GM12874 (cell line): Measurements from ENCODE around the gene STK32C.

ENCODE experiments used
- TF ChIP-seq, protein P1 (sequence below): IDR thresholded peaks from 2 replicates; pipeline ENCODE4 v1.5.1; 2011; ENCODE audit warnings: low read depth, mild to moderate bottlenecking, control low read depth, low read length, moderate library complexity; ENCODE audit not compliant: insufficient read depth

The STK32C gene

GRCh38 chr10:132224343-132225072 lies 83.2 kb downstream of the STK32C start:
- TF ChIP-seq, protein P1, sequence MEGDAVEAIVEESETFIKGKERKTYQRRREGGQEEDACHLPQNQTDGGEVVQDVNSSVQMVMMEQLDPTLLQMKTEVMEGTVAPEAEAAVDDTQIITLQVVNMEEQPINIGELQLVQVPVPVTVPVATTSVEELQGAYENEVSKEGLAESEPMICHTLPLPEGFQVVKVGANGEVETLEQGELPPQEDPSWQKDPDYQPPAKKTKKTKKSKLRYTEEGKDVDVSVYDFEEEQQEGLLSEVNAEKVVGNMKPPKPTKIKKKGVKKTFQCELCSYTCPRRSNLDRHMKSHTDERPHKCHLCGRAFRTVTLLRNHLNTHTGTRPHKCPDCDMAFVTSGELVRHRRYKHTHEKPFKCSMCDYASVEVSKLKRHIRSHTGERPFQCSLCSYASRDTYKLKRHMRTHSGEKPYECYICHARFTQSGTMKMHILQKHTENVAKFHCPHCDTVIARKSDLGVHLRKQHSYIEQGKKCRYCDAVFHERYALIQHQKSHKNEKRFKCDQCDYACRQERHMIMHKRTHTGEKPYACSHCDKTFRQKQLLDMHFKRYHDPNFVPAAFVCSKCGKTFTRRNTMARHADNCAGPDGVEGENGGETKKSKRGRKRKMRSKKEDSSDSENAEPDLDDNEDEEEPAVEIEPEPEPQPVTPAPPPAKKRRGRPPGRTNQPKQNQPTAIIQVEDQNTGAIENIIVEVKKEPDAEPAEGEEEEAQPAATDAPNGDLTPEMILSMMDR: no peak

- TF ChIP-seq, protein P1: no peak
These were observed 84.0 kb downstream of the STK32C start for GRCh38 chr10:132223611-132224342.

DNA sequence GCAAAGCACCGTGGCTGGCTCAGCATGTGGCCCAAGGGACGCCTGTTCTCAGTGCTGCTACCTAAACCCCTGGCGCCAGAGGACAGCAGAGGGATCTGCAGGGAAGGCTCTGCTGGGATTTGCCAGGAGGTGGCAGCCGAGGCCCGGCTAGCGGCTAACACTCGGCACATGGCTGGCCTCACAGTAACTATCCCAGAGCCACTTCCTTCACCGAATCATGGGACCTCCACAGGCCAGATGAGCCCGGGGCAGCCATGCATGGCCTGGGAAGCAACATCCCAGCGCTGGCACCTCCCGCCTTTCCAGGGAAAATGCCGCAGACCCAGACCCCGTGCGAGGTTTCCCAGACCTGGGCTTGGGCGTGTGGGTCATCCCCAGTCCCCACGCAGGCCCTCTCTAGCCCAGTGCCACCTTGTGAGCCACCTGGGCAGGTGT lies 84.6 kb downstream of the STK32C start:
- TF ChIP-seq, protein P1: peak; percentile 95

- TF ChIP-seq, protein P1: no peak
These were observed 85.0 kb downstream of the STK32C start for GRCh38 chr10:132222726-132223125.

DNA sequence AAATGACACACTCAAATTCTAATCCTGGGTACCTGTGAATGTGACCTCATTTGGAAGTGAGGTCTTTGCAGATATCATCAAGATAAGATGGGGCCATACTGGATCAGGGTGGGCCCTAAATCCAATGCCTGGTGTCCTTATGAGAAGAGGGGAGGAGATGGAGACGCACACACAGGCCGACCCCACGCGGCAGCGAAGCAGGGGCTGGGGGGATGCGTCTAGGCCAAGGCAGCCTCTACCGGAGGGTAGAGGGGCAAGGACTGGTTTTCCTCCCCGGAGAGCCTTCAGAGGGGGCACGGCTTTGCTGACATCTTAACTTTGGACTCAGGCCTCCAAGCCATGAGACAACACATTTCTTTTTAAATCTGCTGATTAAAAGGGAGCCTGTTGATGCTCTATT lies 87.7 kb downstream of the STK32C start:
- TF ChIP-seq, protein P1: no peak

DNA sequence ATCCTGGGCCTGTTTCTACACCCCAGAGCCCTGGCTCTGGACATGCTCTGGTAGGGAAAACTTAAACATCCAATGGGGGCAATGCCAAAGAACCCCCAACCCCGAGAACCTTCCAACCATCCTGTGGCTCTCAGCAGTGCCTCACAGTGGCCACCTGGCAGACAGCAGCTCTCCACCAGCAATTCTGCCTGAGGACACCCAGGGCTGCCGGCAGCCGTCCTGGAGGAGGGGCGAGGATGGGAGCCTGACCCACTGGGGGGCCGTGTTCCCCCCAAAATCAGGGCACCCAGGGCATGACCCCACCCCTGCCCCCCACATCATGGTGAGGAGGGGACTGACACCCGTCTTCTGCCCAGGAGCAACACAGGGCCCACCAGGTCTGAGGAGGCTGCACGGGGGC lies 88.3 kb downstream of the STK32C start:
- TF ChIP-seq, protein P1: 0 out of 2 replicates have a peak, but pooled peaks have one; percentile 20

DNA sequence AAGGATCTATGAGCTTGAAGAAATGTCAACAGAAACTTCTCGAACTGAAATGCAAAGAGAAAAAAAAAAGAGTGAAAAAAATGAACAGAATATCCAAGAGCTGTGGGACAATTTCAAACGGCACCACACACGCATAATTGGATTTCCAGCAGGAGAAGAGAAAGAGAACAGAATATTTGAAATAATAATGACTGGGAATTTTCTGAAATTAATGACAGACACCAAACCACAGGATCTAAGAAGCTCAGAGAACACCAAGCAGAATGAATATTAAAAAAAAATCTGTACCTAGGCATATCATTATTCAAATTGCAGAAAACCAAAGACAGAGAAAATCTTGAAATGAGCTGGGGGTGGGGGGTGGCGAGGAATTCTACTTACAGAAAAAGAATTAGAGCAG lies 93.8 kb downstream of the STK32C start:
- TF ChIP-seq, protein P1: no peak
